PC-3 (cell line): ENCODE data around the gene ENO3. TPM values are rescaled to one million over a fixed set of nuclear protein-coding genes. Genes with fewer than 3 reads are reported as not detected.

Experiments used
- ATAC-seq: fragments of 200-7000 bp; cut with Tn5 transposase; 2 replicates; pipeline ENCODE4 v1.9.1; 2020; ENCODE audit warnings: mild to moderate bottlenecking, moderate library complexity
- BruUV-seq: library from RNA; stranded (reverse); fragments of 400-500 nt; replicated peaks from 2 replicates; lab custom pipeline; 2021; lab: Mats Ljungman, UMichigan
- CTCF ChIA-PET: fragments of 300-600 bp; sonication (Branson Sonifier 250); formaldehyde crosslinking; loops from one replicate; lab custom pipeline; 2022; ENCODE audit warnings: antibody characterized with exemption; lab: Charles Lee
- POLR2A ChIA-PET: fragments of 300-600 bp; sonication (Branson Sonifier 250); formaldehyde crosslinking; loops from one replicate; lab custom pipeline; 2022; ENCODE audit warnings: antibody characterized with exemption; ENCODE audit not compliant: unreplicated experiment; lab: Charles Lee
- DNase-seq: peaks from one replicate; pipeline ENCODE4 v3.0.0-alpha.2; 2015
- H2AFZ ChIP-seq: fragments of 300-600 bp; sonication (generic); 2 replicates; pipeline ENCODE4 v1.6.0; 2016; ENCODE audit warnings: antibody characterized with exemption, low read length
- H3F3A ChIP-seq: fragments of 300-600 bp; sonication (generic); one replicate; pipeline ENCODE4 v1.6.0; 2017; ENCODE audit warnings: antibody characterized with exemption, low read length, control low read depth, mild to moderate bottlenecking; ENCODE audit not compliant: unreplicated experiment
- H3K27ac ChIP-seq: fragments of 300-600 bp; sonication (generic); 2 replicates; pipeline ENCODE4 v1.5.1; 2016; ENCODE audit warnings: mild to moderate bottlenecking, low read length
- H3K27me3 ChIP-seq: fragments of 300-600 bp; sonication (generic); 2 replicates; pipeline ENCODE4 v1.6.1; 2016; ENCODE audit warnings: low read length, mixed read lengths
- H3K36me3 ChIP-seq: fragments of 300-600 bp; sonication (generic); 2 replicates; pipeline ENCODE4 v1.6.1; 2016; ENCODE audit warnings: low read depth, mixed run types, low read length, mixed read lengths
- H3K4me1 ChIP-seq: fragments of 300-600 bp; sonication (generic); 2 replicates; pipeline ENCODE4 v1.5.1; 2016; ENCODE audit warnings: low read length; ENCODE audit not compliant: insufficient read depth
- H3K4me2 ChIP-seq: fragments of 300-600 bp; sonication (generic); 2 replicates; pipeline ENCODE4 v1.6.0; 2016; ENCODE audit warnings: low read length
- H3K4me3 ChIP-seq: fragments of 300-600 bp; sonication (generic); 2 replicates; pipeline ENCODE4 v1.5.1; 2016; ENCODE audit warnings: mild to moderate bottlenecking, low read length, mixed read lengths
- H3K79me2 ChIP-seq: fragments of 300-600 bp; sonication (generic); 2 replicates; pipeline ENCODE4 v1.6.1; 2017; ENCODE audit warnings: low read length, mixed read lengths
- H3K9ac ChIP-seq: fragments of 300-600 bp; sonication (generic); 2 replicates; pipeline ENCODE4 v1.6.0; 2016; ENCODE audit warnings: mild to moderate bottlenecking, low read length
- H3K9me2 ChIP-seq: fragments of 300-600 bp; sonication (generic); replicated peaks from 2 replicates; pipeline ENCODE4 v1.6.1; 2016; ENCODE audit warnings: mixed run types, low read length, mixed read lengths
- H3K9me3 ChIP-seq: fragments of 300-600 bp; sonication (generic); 2 replicates; pipeline ENCODE4 v1.6.1; 2016; ENCODE audit warnings: low read length, mixed read lengths
- H4K20me1 ChIP-seq: fragments of 300-600 bp; sonication (generic); 2 replicates; pipeline ENCODE4 v1.6.1; 2016; ENCODE audit warnings: low read length, mixed read lengths
- EZH2 ChIP-seq: fragments of 300-600 bp; sonication (generic); IDR thresholded peaks from one replicate; pipeline ENCODE4 v1.6.1; 2017; ENCODE audit warnings: antibody characterized with exemption, mild to moderate bottlenecking, low read length; ENCODE audit not compliant: unreplicated experiment
- EZH2phosphoT487 ChIP-seq: fragments of 300-600 bp; sonication (generic); IDR thresholded peaks from 2 replicates; pipeline ENCODE4 v1.6.1; 2018; ENCODE audit warnings: mild to moderate bottlenecking, antibody characterized with exemption, low read length, borderline replicate concordance
- intact Hi-C: fragments of 100-400 bp; cut with micrococcal nuclease; formaldehyde crosslinking; loops from 2 replicates; pipeline ENCODE4 v1.9.0; 2023
- total RNA-seq: library from RNA; depleted of rRNA; stranded (reverse); fragments of >200 nt; gene quantifications from 2 replicates; pipeline ENCODE4 v1.2.3, GENCODE V29; 2014
- TF ChIP-seq, protein P1 (sequence below): fragments of 300-600 bp; sonication (generic); conservative IDR thresholded peaks from 2 replicates; pipeline ENCODE4 v1.5.1; 2017; ENCODE audit warnings: antibody characterized with exemption, low read depth, mild to moderate bottlenecking, low read length

ENO3 gene
- total RNA-seq, 1 experiment from 2014 or later: 2.4 TPM

DNA sequence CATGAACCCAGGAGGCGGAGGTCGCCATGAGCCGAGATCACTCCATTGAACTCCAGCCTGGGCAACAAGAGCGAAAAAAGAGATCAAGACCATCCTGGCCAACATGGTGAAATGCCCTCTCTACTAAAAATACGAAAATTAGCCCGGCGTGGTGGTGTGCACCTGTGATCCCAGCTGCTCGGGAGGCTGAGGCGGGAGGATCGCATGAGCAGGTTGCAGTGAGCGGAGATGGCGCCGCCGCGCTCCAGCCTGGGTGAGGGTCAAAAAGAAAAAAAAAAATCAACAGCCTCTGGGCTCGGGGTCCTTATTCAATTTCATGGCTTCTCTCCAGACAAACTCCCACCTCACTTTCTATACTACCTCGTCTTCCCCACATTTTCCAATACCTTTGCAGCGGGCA lies 22.0 kb upstream of the ENO3 start:
- Histone ChIP-seq H3K36me3 (no peaks in the 10 kb centered on the region), H3K9me2 (no peaks in the 10 kb centered on the region), H3K4me3 (no peak overlapping the region), H3F3A (no peaks in the 10 kb centered on the region), H3K9me3 (no peaks in the 10 kb centered on the region), H4K20me1 (no peaks in the 10 kb centered on the region), H2AFZ (no peak overlapping the region), H3K4me2 (no peak overlapping the region), H3K27ac (no peak overlapping the region), H3K79me2 (no peaks in the 10 kb centered on the region), H3K27me3 (no peaks in the 10 kb centered on the region), H3K4me1 (no peaks in the 10 kb centered on the region), H3K9ac (no peak overlapping the region)
- intact Hi-C loops: no loop called here
- ATAC-seq (no peak), DNase-seq (no peak)
- no TSS peak for BruUV-seq
- CTCF ChIA-PET: no interaction called here
- TF ChIP-seq, protein P1, sequence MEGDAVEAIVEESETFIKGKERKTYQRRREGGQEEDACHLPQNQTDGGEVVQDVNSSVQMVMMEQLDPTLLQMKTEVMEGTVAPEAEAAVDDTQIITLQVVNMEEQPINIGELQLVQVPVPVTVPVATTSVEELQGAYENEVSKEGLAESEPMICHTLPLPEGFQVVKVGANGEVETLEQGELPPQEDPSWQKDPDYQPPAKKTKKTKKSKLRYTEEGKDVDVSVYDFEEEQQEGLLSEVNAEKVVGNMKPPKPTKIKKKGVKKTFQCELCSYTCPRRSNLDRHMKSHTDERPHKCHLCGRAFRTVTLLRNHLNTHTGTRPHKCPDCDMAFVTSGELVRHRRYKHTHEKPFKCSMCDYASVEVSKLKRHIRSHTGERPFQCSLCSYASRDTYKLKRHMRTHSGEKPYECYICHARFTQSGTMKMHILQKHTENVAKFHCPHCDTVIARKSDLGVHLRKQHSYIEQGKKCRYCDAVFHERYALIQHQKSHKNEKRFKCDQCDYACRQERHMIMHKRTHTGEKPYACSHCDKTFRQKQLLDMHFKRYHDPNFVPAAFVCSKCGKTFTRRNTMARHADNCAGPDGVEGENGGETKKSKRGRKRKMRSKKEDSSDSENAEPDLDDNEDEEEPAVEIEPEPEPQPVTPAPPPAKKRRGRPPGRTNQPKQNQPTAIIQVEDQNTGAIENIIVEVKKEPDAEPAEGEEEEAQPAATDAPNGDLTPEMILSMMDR: no peak
- TF ChIP-seq EZH2phosphoT487 (no peak), EZH2 (no peak)
- POLR2A ChIA-PET: no interaction called here

DNA sequence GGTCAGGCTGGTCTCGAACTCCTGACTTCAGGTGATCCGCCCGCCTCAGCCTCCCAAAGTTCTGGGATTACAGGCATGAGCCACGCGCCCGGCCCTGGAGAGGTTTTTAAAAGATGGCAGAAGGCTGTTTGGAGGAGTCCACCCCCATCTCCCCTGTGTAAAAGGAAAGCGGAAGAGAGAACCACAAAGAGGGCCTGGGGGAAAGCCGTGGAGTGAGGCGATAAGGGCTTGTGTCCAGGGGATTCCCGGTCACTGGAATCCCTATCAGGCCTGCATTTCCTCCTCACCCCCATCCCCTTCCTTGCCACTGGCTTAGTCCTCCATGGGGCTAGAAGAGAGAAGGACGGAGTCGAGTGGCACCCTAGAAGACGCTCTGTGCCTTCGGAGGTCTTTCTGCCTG lies 19.0 kb upstream of the ENO3 start, which contains the start of gene GP1BA:
GP1BA (plus strand) TSS at position 315 of the 400 bp plus-strand sequence. CDS start 328 bp downstream, outside the sequence.
- Histone ChIP-seq H3K4me2 (no peak within 1 kb of the TSS), H3K4me1 (0 out of 2 replicates have a peak, but pooled peaks cover 5% of the 10 kb centered on the region), H3K27me3 (no peaks in the 10 kb centered on the region), H3K9ac (no peak within 1 kb of the TSS), H3F3A (no peaks in the 10 kb centered on the region), H4K20me1 (no peaks in the 10 kb centered on the region), H2AFZ (no peak within 1 kb of the TSS), H3K36me3 (no peaks in the 10 kb centered on the region), H3K79me2 (no peaks in the 10 kb centered on the region), H3K9me2 (no peaks in the 10 kb centered on the region), H3K27ac (no peak within 1 kb of the TSS), H3K4me3 (no peak within 1 kb of the TSS), H3K9me3 (no peaks in the 10 kb centered on the region)
- TF ChIP-seq EZH2phosphoT487: no peak
- TF ChIP-seq, protein P1: no peak
- no peak for TF ChIP-seq EZH2
- intact Hi-C loops: no loop called here
- DNase-seq (no peak), ATAC-seq (no peak)
- ChIA-PET CTCF (no interaction called here), POLR2A (no interaction called here)
- BruUV-seq: no TSS peak

DNA sequence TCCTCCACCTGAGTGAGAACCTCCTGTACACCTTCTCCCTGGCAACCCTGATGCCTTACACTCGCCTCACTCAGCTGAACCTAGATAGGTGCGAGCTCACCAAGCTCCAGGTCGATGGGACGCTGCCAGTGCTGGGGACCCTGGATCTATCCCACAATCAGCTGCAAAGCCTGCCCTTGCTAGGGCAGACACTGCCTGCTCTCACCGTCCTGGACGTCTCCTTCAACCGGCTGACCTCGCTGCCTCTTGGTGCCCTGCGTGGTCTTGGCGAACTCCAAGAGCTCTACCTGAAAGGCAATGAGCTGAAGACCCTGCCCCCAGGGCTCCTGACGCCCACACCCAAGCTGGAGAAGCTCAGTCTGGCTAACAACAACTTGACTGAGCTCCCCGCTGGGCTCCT lies 18.2 kb upstream of the ENO3 start:
- ChIA-PET CTCF (no interaction called here), POLR2A (no interaction called here)
- H3K79me2 ChIP-seq: peaks cover under 1% of the 10 kb centered on the region; the same call in 1 of the 2 replicates
- H3K9ac ChIP-seq: no peak overlapping the region
- no peaks in the 10 kb centered on the region for H3K27me3 ChIP-seq
- DNase-seq (no peak), ATAC-seq (no peak)
- no peak overlapping the region for H3K4me3 ChIP-seq
- no peak overlapping the region for H3K27ac ChIP-seq
- H3K9me3 ChIP-seq: no peaks in the 10 kb centered on the region
- intact Hi-C loops: no loop called here
- peaks cover 6% of the 10 kb centered on the region; the same call in 1 of the 2 replicates for H3K36me3 ChIP-seq
- no TSS peak for BruUV-seq
- 0 out of 2 replicates have a peak, but pooled peaks cover 5% of the 10 kb centered on the region for H3K4me1 ChIP-seq
- H4K20me1 ChIP-seq: no peaks in the 10 kb centered on the region
- TF ChIP-seq EZH2phosphoT487 (no peak), EZH2 (no peak)
- TF ChIP-seq, protein P1: no peak
- no peaks in the 10 kb centered on the region for H3K9me2 ChIP-seq
- no peaks in the 10 kb centered on the region for H3F3A ChIP-seq
- H3K4me2 ChIP-seq: no peak overlapping the region
- no peak overlapping the region for H2AFZ ChIP-seq
